Breast epithelium (tissue), 3 donors: Measurements from ENCODE around the gene FAM168A.

Experiments
- CTCF ChIP-seq, 3 donors: fragments of 450-650 bp; IDR thresholded peaks; one replicate each; pipeline ENCODE4 v1.5.1; 2016 to 2017; ENCODE audit warnings: antibody characterized with exemption in 3 of 3, mild to moderate bottlenecking in 3 of 3, moderate library complexity in 3 of 3
- POLR2A ChIP-seq: fragments of 450-650 bp; IDR thresholded peaks from one replicate; pipeline ENCODE4 v1.6.1; 2016; ENCODE audit warnings: antibody characterized with exemption, mild to moderate bottlenecking, moderate library complexity
- POLR2AphosphoS5 ChIP-seq, 3 donors: sonication (generic); formaldehyde crosslinking; IDR thresholded peaks; one replicate each; pipeline ENCODE4 v1.6.1; 2017; ENCODE audit warnings: antibody characterized with exemption in 3 of 3

- TF ChIP-seq CTCF (IDR thresholded peaks at IDR 0.05) (no peak), POLR2A (no peak), POLR2AphosphoS5 (IDR thresholded peaks at IDR 0.05) (no peak)
Observed at GRCh38 chr11:73394416-73395296, 203.3 kb downstream of the FAM168A start.
